GM18508 (cell line): Measurements from ENCODE around the gene IQCN.

Source experiments
- ATAC-seq: cut with Tn5 transposase; IDR thresholded peaks from one replicate; pipeline ENCODE4 v1.9.1; 2021; ENCODE audit warnings: moderate number of reproducible peaks; ENCODE audit not compliant: insufficient read depth, unreplicated experiment

Gene IQCN

DNA sequence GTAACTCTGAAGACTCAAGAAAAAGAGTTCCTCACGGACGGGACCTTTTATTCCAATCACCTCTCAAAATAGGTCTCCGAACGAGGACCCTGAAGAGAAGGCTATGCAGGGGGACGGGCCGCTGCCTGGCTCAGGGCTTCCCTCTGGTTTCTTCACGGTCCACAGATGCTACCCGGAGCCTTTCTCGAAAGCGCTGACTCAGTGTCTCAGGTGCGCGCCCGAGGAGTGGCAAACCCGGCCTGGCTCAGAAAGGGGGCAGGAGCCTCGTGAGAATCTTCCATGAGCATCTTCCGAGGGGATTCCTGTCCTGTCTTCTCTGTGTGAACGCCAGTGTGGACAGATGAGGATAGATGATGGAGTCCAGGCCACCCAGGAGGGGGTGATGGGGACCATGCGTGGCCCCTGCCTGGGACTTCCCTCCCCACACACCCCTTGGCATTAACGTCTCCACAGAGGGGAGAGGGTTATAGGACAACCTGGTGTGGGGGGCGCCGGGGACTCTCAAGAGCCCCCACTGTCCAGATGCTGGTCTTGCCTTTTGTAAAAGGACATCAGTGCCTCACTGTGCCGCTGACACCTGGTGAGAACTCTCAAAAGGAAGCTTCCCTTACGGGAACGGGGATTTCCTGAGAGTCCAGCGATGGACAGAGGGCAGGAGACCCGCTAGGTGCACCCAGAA is 32.1 kb upstream of the IQCN start:
- no peak for ATAC-seq

DNA sequence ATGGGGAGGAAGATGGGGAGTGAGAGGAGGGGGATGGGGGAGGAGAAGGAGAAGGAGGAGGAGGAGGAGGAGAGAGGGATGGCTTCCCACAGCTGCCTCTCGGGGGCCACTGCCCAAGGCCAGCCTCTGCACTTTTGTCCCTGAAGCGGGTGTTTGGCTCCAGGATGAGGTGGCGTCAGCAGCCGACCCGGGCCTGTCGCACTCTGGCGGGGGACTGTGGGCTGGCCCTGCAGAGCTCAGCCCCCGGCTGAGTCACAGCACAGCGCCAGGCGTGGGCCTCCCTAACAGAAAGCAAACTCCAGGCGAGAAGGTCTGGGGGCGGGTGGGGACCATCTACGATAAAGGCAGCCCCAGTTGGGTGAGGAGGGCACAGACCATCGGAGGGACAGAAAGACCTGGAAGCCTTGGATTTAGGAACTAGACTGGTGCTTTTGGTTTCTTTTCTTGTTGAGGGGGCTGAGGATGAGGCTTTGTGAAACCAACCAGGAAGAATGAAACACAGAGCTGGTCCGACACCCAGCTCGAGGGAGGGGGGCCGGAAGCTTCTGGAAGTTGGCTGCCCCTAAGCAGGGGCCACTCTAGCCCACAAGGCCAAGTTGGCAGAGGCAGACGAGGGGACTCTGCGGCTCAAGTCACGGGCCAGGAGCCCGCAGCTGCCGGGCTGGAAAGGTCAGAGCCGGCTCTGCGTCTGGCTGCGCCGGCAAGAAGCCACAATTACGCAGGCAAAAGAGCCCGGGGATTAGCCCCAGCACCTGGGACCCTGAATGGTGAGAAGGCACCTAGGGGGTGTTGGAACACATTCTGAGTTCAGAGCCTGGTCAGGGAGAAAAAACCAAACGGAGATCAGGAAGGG is 30.4 kb upstream of the IQCN start:
- ATAC-seq, result no peak

DNA sequence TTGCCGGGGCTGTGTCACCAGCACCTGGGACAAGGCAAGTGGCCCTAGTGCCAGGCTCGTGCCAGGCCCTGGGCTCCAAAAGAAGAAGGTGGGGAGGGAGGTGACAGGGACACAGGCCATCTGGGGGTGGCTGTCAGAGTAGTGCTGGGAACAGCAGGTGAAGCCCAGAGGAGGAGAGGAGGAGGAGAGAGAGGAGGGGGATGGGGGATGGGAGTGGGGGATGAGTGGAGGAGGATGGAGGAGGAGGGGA is 29.9 kb upstream of the IQCN start:
- ATAC-seq, result no peak

DNA sequence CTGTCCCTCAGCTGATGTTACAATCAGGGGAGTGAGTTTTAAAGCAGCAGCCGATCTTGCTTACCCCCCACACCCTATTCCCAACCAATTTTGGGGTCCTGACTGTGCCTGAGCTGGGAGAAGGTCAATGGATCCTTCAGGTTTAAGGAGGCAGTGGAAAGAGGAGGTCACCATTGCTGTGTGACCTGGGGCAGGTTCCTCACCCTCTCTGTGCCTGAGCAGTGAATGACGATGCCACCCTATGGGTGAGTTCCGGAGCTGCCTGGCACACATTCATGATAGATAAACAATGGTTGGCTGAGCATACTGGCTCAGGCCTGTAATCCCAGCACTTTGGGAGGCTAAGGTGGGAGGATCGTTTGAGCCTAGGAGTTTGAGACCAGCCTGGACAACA is 27.5 kb upstream of the IQCN start:
- no peak for ATAC-seq

DNA sequence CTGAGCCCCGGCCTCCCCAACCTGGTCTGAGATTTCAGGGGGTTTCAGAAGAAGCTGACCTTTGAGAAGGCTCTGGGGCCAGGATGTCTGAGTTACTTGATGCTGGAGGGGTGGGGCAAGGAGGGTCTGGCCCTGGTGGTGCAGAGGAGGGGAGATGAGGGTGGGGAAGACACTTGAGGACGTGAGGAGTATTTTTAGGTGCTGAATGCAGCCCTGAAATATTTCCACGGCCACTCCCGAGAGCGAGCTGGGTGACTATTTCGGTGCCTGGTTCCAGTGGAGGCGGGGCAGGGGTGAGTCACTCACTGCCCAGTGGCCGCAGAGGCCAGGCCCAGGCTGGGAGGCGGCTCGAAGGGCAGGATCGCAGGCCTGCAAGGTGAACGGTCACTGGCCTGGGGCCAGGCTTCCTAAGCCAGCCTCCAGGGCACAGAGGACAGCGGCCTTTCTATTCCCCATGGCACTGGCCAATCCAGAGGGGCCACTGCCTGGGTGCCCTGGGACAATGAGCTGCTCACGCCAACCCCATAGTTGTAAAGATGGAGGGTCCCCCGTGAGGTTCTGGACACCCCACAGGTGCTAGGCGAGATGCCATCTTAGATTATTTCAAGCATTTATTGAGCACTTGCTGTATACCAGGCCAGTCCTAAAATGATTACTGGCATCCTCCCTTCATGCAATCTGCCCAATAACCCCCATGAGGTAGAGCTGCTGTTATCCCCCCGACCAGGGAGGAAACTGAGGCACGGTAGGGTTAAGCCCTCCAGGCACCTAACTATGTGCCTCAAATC is 26.9 kb upstream of the IQCN start:
- ATAC-seq, result no peak

DNA sequence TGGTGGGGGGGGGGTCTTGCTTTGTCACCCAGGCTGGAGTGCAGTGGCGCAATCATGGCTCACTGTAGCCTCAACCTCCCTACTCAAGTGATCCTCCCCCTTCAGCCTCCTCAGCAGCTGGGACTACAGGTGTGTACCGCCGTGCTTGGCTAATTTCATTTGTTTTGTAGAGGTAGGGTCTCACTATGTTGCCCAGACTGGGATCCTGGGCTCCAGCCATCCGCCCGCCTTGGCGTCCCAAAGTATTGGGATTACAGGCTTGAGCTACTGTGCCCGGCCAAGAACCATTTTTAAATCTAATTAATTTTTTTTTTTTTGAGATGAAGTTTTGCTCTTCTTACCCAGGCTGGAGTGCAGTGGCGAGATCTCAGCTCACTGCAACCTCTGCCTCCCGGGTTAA is 25.4 kb upstream of the IQCN start:
- no peak for ATAC-seq

DNA sequence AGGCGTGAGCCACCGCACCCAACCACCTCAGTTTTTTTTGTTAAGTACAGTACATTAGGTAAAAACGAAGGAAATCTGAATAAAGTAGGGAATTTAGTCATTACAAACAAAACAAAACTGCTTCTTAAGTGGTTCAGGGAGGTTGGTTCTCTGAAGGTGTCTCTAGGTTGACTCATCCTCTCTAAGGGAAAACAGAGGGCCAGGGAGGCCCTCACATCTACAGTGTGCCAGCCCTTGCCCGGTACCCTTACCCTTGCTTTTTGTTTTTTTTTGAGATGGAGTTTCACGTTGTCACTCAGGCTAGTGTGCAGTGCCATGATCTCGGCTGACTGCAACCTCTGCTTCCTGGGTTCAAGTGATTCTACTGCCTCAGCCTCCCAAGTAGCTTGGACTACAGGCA is 24.3 kb upstream of the IQCN start:
- ATAC-seq, result no peak

DNA sequence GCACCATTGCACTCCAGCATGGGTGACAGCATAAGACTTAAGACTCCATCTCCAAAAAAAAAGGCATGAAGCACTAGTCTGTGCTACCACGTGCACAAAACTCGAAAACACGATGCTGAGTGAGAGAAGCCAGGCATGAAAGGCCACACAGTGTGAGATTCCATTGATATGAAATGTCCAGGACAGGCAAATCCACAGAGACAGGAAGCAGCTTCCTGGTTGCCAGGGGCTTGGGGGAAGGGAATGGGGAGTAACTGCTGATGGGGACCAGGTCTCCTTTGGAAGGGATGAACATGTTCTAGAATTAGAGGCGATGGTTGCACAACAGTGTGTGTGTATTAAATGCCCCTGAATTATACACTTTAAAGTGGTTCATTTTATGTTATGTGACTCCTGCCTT is 23.1 kb upstream of the IQCN start:
- no peak for ATAC-seq

DNA sequence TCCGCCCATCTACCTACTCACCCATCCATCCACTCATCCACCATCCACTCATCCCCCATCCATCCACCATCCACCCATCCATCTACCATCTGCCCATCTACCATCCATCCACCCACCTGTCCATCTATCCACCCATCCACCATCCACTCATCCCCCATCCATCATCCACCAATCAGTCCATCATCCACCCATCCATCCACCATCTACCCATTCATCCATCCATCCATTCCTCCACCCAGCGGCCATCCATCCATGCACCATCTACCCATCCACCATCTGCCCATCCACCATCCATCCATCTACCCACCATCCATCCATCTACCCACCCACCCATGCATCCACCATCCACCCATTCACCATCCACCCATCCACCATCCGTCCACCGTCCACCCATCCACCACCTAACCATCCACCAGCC is 20.8 kb upstream of the IQCN start:
- ATAC-seq, result no peak

DNA sequence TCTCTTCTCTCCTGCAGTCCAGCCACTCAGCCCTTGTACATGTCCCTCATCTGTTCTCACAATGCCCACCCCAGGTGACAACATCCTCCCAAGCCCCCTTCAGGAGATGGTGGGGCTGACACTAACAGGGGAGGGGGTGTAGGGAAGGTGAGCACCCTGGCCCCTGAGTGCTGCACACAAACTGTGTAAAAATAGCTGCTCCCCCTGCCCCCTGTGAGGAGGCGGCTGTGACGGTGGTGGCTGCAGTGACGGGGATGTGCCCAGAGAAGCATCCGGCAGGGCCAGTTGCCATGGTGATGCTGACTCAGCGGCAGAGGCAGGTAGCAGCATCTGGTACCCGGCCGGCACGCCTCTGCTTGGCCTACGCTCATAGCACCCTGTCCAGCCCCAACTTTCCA is 20.2 kb upstream of the IQCN start:
- ATAC-seq, result no peak

DNA sequence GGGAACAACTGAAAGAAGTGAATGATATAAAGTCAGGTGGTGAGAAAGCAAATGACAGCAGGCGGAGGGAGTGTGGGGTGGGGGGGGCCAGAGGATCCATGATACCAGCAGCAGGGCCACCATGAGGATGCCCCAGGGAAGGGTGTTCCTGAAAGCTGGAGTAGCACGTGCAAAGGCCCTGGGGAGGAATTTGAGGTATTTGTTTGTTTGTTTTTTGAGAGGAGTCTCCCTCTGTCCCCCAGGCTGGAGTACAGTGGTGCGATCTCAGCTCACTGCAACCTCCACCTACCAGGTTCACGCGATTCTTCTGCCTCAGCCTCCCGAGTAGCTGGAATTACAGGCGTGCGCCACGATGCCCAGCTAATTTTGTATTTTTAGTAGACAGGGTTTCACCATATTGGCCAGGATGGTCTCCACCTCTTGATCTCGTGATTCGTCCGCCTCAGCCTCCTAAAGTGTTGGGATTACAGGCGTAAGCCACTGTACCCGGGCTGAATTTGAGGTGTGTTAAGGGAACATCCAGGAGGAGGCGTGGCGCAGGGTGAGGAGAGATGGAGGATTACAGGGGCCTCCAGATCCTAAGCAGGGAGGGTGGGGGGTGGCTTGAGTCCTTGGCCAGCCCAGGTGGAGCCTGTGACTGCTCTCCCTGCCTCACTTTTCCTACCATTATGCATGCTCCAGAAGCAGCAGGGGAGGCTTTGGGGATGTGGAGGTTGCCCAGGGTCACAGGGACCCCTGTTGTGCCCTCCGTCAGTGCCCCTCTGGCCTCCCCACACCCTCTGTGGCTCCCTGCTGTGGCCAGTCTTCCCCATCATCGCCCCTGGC is 19.6 kb upstream of the IQCN start:
- ATAC-seq, result no peak

DNA sequence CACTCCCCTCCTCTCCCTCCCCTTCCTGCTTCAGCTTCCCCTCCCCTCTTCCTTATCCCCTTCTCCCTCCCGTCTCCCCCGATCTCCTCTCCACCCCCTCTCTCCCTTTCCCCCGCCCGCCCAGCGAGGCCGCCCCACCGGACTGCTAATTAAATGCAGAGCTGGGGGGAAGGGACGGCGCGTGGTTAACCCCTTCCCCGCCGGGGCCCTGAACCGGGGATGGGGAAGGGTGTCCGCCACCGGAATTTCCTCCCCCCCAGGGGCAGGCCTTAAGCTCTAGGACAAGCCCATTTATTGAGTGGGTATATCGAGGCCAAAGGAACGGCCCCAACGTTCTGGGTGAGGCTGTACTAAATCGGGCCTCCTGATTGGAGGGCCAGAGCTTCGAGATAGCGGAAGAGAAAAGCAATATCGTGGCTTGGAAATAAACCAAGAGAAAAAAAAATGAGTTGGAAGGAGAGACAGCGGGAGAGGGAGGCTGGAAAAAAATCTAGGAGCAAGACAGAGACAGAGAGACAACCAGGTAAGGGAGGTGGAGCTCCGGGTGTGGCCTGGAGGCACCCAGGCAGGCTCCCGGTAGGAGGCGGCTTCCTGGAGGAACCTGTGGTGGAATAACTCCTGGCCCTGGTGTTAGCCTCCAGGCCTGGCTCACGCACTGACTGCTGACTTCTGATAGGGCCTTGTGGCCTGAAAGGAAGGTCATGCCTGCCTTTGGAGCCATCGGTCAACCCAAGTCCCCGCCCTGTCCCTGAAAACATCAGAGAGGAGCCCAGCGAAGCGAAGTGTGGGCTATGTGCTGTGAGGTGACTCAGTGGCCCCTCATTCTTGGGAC is 18.8 kb upstream of the IQCN start:
- no peak for ATAC-seq

DNA sequence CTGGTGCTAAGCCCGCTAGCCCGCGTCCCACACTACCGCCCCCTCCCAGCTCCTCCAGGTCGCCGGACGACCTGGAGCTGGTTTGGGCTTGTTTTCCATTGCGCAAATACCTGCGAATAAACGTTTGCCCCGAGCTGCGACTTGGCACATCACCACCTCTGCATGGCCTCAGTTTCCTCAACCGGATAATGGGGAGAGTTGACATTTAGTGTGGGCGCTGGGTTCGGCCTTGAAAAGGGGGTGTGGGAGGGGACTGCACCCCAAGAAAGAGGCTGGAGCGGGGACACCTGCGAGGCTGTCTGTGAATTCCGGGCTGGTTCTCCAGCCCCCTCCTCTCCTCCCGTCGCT is 18.2 kb upstream of the IQCN start:
- ATAC-seq, result no peak

DNA sequence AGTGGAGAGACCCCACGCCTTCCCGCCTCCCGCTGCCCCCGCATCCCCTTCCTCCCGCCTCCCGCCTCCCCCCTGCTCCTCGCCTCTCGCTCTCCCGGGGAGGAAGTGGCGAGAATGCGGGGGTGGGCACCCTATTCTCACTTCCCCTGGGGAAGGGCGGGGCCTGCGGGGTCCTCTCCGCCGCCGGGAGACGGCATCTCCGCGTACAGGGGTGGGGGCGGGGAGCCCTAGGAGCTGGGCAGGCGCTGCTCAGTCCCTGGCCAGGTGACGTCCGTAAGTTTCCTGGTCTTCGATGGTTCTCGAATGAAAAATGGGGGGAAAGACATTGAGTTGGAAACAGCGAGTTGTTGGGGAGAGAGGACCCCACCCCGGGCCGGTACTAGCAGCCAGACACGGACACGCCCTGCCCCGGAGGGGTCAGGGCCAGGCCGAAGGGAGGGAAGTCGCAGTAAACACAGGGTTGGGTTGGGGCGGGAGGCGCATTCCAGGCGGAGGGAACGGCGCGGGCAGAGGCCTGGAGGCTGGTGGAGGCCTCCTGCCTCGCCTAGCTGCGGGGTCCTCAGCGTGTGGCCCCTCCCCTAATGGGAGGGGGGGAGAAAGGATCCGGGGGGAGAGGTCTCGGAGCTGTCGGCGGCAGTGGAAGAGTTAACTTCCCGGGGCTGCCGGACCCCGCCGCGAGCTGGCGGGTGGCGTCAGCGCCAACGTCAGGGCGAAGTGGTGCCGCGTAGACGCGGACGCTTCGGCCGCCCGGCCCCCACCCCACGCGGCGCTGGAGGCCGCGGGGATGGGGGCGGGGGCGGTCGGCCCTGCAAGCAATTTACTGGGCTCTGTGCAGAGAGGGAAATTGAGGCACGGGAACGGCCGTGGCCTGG is 17.6 kb upstream of the IQCN start:
- no peak for ATAC-seq

DNA sequence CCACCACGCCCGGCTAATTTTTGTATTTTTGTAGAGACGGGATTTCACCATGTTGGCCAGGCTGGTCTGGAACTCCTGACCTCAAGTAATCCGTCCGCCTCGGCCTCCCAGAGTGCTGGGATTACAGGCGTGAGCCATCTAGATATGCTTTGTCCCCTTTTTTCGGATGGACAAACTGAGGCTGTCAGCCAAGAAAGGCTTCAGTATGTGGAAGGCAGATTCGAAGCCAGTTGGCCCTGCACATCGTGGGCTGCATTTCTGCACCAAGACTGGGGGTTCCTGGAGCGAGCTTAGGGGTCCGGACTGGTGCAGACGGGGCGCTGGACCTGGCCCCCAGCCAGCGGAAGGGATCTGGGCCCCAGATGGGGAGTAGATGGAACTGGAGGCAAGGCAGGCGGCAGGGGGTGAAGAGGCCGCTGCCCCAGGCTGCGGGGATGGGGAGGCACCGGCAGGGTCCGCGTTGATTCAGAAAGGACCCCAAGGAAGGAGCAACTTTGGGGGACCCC is 16.8 kb upstream of the IQCN start:
- no peak for ATAC-seq

DNA sequence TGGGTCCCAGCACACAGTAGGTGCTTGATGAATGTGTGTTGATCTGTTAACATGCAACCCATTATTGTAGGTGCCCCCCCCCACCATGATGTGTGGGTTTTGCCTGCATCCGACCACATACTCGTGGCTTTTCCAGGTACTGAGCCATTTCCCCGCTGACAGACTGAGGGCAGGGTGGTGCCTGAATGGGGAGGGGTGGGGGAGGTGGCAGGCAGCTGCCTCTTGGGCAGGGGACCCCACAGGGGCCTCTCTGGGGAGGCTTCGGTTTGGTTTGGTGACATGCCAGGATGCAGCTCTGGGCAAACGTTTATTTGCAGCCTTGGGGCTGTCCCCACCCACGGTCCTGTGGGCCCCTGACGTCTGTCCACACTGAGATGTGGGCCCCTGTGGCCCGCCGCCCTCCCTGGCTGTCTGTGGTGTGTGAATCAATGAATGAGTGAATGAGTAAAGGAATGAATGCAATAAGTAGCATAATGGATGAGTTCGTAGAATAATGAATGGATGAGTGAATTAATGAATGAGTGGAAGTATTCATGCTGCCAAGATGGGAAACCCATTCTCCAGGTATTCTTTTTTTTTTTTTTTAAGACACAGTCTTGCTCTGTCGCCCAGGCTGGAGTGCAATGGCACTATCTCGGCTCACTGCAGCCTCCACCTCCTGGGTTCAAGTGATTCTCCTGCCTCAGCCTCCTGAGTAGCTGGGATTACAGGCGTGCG is 16.2 kb upstream of the IQCN start:
- no peak for ATAC-seq

DNA sequence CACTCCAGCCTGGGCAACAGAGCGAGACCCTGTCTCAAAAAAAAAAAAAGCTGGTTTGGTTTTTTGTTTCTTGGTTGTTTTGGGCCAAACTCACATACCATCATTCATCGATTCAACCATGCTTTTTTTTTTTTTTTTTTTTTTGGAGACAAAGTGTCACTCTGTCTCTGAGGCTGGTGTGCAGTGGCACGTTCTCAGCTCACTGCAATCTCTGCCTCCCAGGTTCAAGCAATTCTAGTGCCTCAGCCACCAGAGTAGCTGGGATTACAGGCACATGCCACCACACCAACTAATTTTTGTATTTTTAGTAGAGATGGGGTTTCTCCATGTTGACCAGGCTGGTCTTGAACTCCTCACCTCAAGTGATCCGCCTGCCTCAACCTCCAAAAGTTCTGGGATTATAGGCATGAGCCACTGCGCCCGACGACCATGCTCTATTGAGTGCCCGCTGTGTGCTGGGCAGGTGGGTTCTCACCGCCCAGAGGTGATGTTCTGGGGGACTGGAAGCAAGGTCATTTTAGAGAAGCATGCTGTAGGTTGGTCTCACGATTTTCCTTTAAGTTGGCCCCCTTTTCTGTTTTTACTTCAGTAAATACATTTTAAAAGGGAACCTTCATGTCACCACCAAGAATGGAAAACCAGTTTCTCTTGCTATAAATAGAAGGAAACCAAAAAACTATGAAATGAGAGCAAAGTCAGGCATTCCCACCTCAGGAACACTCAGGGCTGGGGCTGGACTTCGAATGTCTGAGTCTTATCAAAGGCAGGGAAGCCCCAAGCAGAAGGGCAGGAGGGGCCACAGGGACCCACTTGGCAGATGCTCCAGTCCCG is 15.4 kb upstream of the IQCN start:
- no peak for ATAC-seq
